ENCODE results near the gene VPS39.

The VPS39 gene

DNA sequence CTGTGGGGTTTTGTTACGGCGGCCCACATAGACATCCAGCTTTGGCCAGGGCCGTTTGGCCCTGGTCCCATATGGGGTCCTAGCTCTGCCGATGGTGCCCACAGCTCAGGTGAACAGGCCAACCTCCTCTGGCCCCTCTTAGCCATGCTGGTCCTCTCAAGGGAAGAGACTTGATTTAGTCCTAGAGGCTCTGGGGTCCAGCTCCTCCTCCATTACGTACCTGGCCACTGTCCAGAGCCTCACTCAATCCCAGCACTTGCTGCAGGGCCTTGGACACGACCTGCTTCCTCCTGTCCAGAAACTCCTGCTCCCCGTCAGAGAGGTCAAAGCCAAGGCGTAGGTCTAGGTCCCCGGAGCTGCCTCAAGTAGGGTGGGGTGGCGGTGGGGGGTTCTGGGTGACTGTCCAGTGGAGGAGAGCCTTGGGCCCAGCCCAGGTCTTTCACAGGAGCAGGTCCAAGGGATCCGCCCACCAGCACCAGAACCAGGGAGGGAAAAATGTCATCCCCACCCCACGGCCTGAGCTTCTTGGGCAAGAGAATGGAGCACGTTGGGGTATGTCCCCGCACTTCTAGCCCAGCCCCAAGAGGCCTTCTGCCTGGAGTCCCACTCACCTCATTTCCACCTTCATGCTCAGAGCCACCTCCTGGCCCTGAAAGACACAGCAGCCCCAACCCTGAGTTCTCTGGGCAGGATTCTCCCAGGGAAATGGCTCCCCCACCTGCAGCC is 58.4 kb downstream of the VPS39 start:
- no peaks in the 10 kb centered on the region for H3K9me3 Mint-ChIP-seq
- no peaks in the 10 kb centered on the region for H3K36me3 Mint-ChIP-seq (ENCODE audit: low read depth)
- no peaks in the 10 kb centered on the region for H3K27me3 Mint-ChIP-seq (ENCODE audit: low read depth)
- H3K4me3 Mint-ChIP-seq: no peak overlapping the region
- no peaks in the 10 kb centered on the region for H3K4me1 Mint-ChIP-seq (ENCODE audit: low read depth)
- H3K27ac Mint-ChIP-seq: no peak overlapping the region

GRCh38 chr15:42148808-42149492 is 59.2 kb downstream of the VPS39 start:
- Mint-ChIP-seq H3K4me3 (no peak overlapping the region), H3K36me3 (ENCODE audit: low read depth) (no peaks in the 10 kb centered on the region), H3K27ac (no peak overlapping the region), H3K27me3 (ENCODE audit: low read depth) (no peaks in the 10 kb centered on the region), H3K9me3 (no peaks in the 10 kb centered on the region), H3K4me1 (ENCODE audit: low read depth) (no peaks in the 10 kb centered on the region)

GRCh38 chr15:42147431-42147735 is 60.7 kb downstream of the VPS39 start:
- Mint-ChIP-seq H3K4me3 (no peak overlapping the region), H3K36me3 (ENCODE audit: low read depth) (no peaks in the 10 kb centered on the region), H3K4me1 (ENCODE audit: low read depth) (no peaks in the 10 kb centered on the region), H3K27me3 (ENCODE audit: low read depth) (no peaks in the 10 kb centered on the region), H3K9me3 (no peaks in the 10 kb centered on the region), H3K27ac (no peak overlapping the region)

- Mint-ChIP-seq H3K27ac (no peak overlapping the region), H3K4me3 (no peak overlapping the region), H3K9me3 (no peaks in the 10 kb centered on the region)
These were observed 61.3 kb downstream of the VPS39 start for GRCh38 chr15:42146551-42147430.

DNA sequence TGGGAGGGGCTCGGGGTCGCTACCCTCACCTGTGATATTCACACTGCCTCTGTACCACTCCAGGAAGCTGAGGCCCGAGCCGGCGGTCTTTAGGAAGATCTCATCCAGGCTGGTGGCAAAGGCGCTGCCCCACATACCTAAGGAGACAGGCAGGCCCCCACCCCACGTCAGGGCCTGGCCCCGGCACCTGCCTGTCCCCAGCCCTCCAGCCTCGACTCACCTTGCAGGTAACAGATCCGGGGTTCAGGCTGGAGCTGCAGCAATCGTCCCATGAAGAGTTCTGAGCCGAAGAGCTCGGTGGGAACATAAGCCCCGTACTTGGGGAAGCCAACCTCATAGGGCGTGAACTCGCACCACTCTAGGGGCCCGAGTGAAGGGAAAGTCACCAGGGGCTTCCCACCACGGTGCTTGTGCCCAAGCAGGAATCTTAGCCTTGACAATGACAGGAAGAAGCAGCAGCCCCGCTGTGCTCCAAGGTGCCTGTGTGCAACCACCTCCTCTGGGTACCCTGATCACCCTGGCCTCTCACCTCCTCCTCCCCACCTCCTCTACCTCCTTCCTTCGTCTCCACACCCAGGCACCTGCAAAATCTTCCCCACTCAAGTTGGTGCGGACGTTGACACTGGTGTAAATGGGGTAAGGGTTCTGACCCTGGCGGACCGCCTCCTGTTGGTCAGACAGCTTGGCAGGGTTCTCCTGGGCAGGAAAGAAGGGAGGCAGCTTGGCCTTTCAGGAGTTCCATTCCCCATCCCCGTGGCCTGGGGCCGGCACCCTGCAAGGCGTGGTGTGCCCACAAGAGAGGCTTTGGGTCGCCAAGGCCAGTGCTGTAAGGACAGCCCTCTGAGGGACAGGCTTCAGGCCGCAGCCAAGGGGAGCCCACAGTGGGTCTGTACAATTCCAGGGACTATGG is 62.3 kb downstream of the VPS39 start:
- no peaks in the 10 kb centered on the region for H3K36me3 Mint-ChIP-seq (ENCODE audit: low read depth)

More at GRCh38 chr15:42146551-42147430, 61.3 kb downstream of the VPS39 start:
- no peaks in the 10 kb centered on the region for H3K4me1 Mint-ChIP-seq (ENCODE audit: low read depth)
- H3K36me3 Mint-ChIP-seq (ENCODE audit: low read depth): no peaks in the 10 kb centered on the region
- H3K27me3 Mint-ChIP-seq (ENCODE audit: low read depth): no peaks in the 10 kb centered on the region

DNA sequence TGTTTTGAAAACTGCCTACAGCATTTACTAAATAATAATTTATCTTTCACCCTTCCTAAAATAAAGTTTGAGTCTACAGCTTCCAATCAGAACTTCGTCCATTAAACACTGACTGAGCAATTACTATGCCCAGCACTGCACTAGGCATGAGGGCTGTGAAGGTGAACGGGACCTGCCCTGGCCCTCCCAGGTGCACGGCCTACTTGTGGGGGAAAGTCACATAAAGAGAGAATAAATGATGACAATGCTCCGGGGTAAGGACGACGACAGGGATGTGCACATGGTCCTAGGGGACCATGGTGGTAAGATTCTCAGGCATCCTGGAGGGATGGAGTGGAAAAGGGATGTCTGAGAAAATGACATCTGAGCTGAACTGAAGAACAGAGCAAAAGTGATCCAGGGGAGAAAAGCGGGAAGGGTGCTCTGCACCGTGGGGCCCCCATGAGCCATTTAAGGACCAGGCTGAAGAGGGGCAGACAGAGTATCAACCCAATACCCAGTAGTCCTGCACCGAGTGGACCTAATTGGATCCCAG is 63.2 kb downstream of the VPS39 start:
- no peaks in the 10 kb centered on the region for H3K4me1 Mint-ChIP-seq (ENCODE audit: low read depth)
- H3K27ac Mint-ChIP-seq: no peak overlapping the region
- no peaks in the 10 kb centered on the region for H3K36me3 Mint-ChIP-seq (ENCODE audit: low read depth)
- no peaks in the 10 kb centered on the region for H3K27me3 Mint-ChIP-seq (ENCODE audit: low read depth)
- H3K4me3 Mint-ChIP-seq: no peak overlapping the region
- H3K9me3 Mint-ChIP-seq: no peaks in the 10 kb centered on the region

More for the DNA sequence above, 62.3 kb downstream of the VPS39 start:
- H3K4me1 Mint-ChIP-seq (ENCODE audit: low read depth): no peaks in the 10 kb centered on the region
- H3K9me3 Mint-ChIP-seq: no peaks in the 10 kb centered on the region
- H3K27ac Mint-ChIP-seq: no peak overlapping the region
- no peak overlapping the region for H3K4me3 Mint-ChIP-seq
- H3K27me3 Mint-ChIP-seq (ENCODE audit: low read depth): no peaks in the 10 kb centered on the region

GRCh38 chr15:42143866-42144625 is 64.1 kb downstream of the VPS39 start:
- Mint-ChIP-seq H3K4me1 (ENCODE audit: low read depth) (no peaks in the 10 kb centered on the region), H3K9me3 (no peaks in the 10 kb centered on the region), H3K4me3 (no peak overlapping the region)

DNA sequence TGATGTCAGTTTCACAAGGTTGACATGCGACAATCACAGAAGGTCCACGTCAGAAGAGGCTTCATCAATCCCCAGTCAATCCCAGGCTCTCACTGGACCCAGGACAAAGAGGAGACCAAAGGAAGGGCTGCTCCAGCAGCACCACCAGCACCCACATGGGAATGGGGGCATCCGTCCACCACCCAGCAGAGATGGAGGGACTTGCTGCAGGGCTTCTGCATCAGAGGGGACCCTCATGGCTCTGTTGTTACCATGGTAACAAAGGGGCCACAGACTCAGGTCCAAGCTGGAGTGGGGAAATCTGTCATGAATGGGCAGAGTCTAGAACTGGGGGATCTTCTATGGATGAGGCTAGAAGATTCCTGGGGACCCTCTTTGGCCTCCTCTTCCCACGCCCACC is 64.7 kb downstream of the VPS39 start:
- H3K36me3 Mint-ChIP-seq (ENCODE audit: low read depth): no peaks in the 10 kb centered on the region
- no peak overlapping the region for H3K4me3 Mint-ChIP-seq
- no peak overlapping the region for H3K27ac Mint-ChIP-seq
- no peaks in the 10 kb centered on the region for H3K4me1 Mint-ChIP-seq (ENCODE audit: low read depth)
- no peaks in the 10 kb centered on the region for H3K27me3 Mint-ChIP-seq (ENCODE audit: low read depth)
- H3K9me3 Mint-ChIP-seq: no peaks in the 10 kb centered on the region

More at GRCh38 chr15:42143866-42144625, 64.1 kb downstream of the VPS39 start:
- no peaks in the 10 kb centered on the region for H3K36me3 Mint-ChIP-seq (ENCODE audit: low read depth)
- H3K27ac Mint-ChIP-seq: no peak overlapping the region
- no peaks in the 10 kb centered on the region for H3K27me3 Mint-ChIP-seq (ENCODE audit: low read depth)

GRCh38 chr15:42141795-42142667 is 66.1 kb downstream of the VPS39 start:
- H3K4me3 Mint-ChIP-seq: no peak overlapping the region
- no peaks in the 10 kb centered on the region for H3K9me3 Mint-ChIP-seq
- H3K36me3 Mint-ChIP-seq (ENCODE audit: low read depth): no peaks in the 10 kb centered on the region
- H3K4me1 Mint-ChIP-seq (ENCODE audit: low read depth): peaks cover 3% of the 10 kb centered on the region
- H3K27ac Mint-ChIP-seq: no peak overlapping the region
- H3K27me3 Mint-ChIP-seq (ENCODE audit: low read depth): no peaks in the 10 kb centered on the region

DNA sequence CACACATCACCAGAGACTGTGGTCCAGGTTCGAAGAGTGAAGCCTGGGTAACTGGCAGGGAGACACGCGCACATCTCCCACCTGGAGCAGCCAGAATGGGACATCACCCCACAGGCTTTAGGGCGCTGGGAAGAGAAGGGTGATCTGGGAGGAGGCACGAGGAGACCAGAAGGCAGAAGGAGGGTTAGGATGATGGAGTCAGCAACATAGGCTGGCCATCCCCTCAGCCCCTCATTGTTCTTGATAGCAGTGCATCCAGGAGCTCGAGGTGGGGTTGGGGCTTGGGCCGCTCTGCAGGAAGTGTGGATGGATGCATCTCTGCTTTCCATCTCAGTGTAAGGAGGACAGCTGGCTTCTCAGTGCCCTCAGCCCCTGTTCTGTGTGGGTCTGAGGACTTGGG is 66.9 kb downstream of the VPS39 start:
- Mint-ChIP-seq H3K9me3 (no peaks in the 10 kb centered on the region), H3K4me1 (ENCODE audit: low read depth) (peaks cover 3% of the 10 kb centered on the region), H3K36me3 (ENCODE audit: low read depth) (no peaks in the 10 kb centered on the region), H3K4me3 (no peak overlapping the region), H3K27ac (no peak overlapping the region), H3K27me3 (ENCODE audit: low read depth) (no peaks in the 10 kb centered on the region)

DNA sequence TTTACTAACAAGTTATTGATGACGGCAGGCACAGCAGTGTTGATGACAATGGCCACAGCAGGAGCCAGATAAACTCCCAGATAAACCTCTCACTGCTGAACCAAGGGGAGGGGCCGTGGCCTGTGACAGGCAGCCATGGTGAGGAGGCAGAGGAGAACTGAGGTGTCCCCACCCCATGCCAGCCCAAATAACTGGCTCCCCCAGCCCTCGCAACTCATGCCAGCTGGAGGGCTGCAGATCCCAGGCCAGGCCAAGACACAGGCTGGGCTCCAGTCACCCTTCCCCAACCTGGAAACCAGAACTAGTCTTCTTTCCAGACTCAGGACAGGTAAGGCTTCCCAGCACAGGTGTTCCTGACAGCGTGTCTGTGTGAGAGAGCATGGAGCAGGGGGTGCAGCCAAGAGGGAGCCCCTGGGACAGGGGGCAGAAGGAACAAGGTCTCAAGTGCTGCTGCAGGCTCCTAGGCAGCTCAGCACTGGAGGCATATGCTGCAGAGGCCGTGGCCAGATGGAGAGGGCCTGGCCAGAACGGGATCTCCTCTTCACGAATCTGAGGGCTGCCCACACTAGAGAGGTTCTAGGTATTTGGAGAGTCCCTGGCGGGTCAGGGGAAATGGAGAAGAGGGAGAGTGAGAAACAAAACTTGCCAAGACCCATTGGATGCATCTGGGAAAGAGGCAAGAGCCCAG is 67.6 kb downstream of the VPS39 start:
- Mint-ChIP-seq H3K4me1 (ENCODE audit: low read depth) (peaks cover 4% of the 10 kb centered on the region), H3K4me3 (no peak overlapping the region), H3K36me3 (ENCODE audit: low read depth) (no peaks in the 10 kb centered on the region), H3K9me3 (no peaks in the 10 kb centered on the region), H3K27me3 (ENCODE audit: low read depth) (no peaks in the 10 kb centered on the region), H3K27ac (no peak overlapping the region)

GRCh38 chr15:42139596-42139995 is 68.5 kb downstream of the VPS39 start:
- Mint-ChIP-seq H3K4me3 (no peak overlapping the region), H3K36me3 (ENCODE audit: low read depth) (no peaks in the 10 kb centered on the region), H3K27me3 (ENCODE audit: low read depth) (no peaks in the 10 kb centered on the region), H3K9me3 (no peaks in the 10 kb centered on the region), H3K4me1 (ENCODE audit: low read depth) (peaks cover 6% of the 10 kb centered on the region), H3K27ac (no peak overlapping the region)

Data from T-helper 1 cell treated with Interleukin-12 subunit alpha and Interleukin-12 subunit beta and Interleukin-4 antibody, amounts not matched to agents 30 μg/mL and 1 μg/mL, for 36 hours (primary cell).